Panc1 (cell line): Measurements from ENCODE around the gene SLC27A2. TPM values are rescaled to one million over a fixed set of nuclear protein-coding genes. Genes with fewer than 3 reads are reported as not detected.

Experiments used
- ATAC-seq: fragments of 200-7000 bp; cut with Tn5 transposase; 2 replicates; pipeline ENCODE4 v1.9.1; 2020; ENCODE audit warnings: mild to moderate bottlenecking, moderate library complexity
- BruUV-seq: library from RNA; stranded (reverse); fragments of 400-500 nt; replicated peaks from 2 replicates; lab custom pipeline; 2021; lab: Mats Ljungman, UMichigan
- CTCF ChIA-PET: fragments of 300-600 bp; sonication (Branson Sonifier 250); formaldehyde crosslinking; loops from one replicate; lab custom pipeline; 2022; ENCODE audit warnings: antibody characterized with exemption; lab: Charles Lee
- POLR2A ChIA-PET: fragments of 300-600 bp; sonication (Branson Sonifier 250); formaldehyde crosslinking; loops from one replicate; lab custom pipeline; 2022; ENCODE audit warnings: antibody characterized with exemption; lab: Charles Lee
- DNase-seq: peaks from one replicate; pipeline ENCODE4 v3.0.0-alpha.2; 2010; ENCODE audit warnings: low read depth, low spot score
- H3K27ac ChIP-seq: 2 replicates; pipeline ENCODE4 v1.5.1; 2011; ENCODE audit warnings: mild to moderate bottlenecking, low read length, inconsistent platforms
- H3K27me3 ChIP-seq: fragments of 200-500 bp; sonication (Bioruptor generic); 2 replicates; pipeline ENCODE4 v1.6.0; 2014; ENCODE audit warnings: low read length, inconsistent platforms; ENCODE audit not compliant: control insufficient read depth, insufficient read depth
- H3K36me3 ChIP-seq: fragments of 200-500 bp; sonication (Bioruptor generic); 2 replicates; pipeline ENCODE4 v1.5.1; 2014; ENCODE audit warnings: inconsistent platforms, mild to moderate bottlenecking, low read length, moderate library complexity; ENCODE audit not compliant: control insufficient read depth, insufficient read depth
- H3K4me1 ChIP-seq: 2 replicates; pipeline ENCODE4 v1.5.1; 2011; ENCODE audit warnings: inconsistent platforms, mild to moderate bottlenecking, low read length, moderate library complexity; ENCODE audit not compliant: control insufficient read depth, insufficient read depth
- H3K4me3 ChIP-seq, 2 experiments: 2 replicates each; pipeline ENCODE4 v1.5.1; 2011 to 2012; ENCODE audit warnings: low read depth in 2 of 2, low read length in 2 of 2, mild to moderate bottlenecking in 2 of 2, inconsistent platforms in 1 of 2, moderate library complexity in 1 of 2
- H3K9me3 ChIP-seq: fragments of 200-500 bp; sonication (Bioruptor generic); 2 replicates; pipeline ENCODE4 v1.5.1; 2014; ENCODE audit warnings: low read depth, mild to moderate bottlenecking, inconsistent platforms, low read length, moderate library complexity; ENCODE audit not compliant: control insufficient read depth, insufficient read depth
- CTCF ChIP-seq: fragments of 450-650 bp; IDR thresholded peaks from 2 replicates; pipeline ENCODE4 v1.5.1; 2017; ENCODE audit warnings: mild to moderate bottlenecking
- POLR2AphosphoS5 ChIP-seq: IDR thresholded peaks from 2 replicates; pipeline ENCODE4 v1.6.1; 2012; ENCODE audit warnings: mild to moderate bottlenecking, low read depth, low read length, moderate library complexity
- REST ChIP-seq, 2 experiments: IDR thresholded peaks; 2 replicates each; pipeline ENCODE4 v1.6.1; 2011 to 2012; ENCODE audit warnings: low read depth in 2 of 2, control low read depth in 1 of 2, low read length in 1 of 2, mild to moderate bottlenecking in 1 of 2, moderate library complexity in 1 of 2; ENCODE audit not compliant: insufficient read depth in 1 of 2
- SIN3A ChIP-seq: IDR thresholded peaks from 2 replicates; pipeline ENCODE4 v1.6.1; 2012; ENCODE audit warnings: low read depth, mild to moderate bottlenecking, low read length, moderate library complexity, borderline replicate concordance; ENCODE audit not compliant: insufficient read depth
- TCF7L2 ChIP-seq: IDR thresholded peaks from 2 replicates; pipeline ENCODE4 v1.6.1; 2011; ENCODE audit warnings: mild to moderate bottlenecking, low read depth, low read length, inconsistent platforms
- in situ Hi-C: cut with HindIII; loops from 2 replicates; pipeline ENCODE4 v1.10.0; 2016; ENCODE audit warnings: low sequenced_read_pairs, low pct_unique_long_range_greater_than_20kb
- intact Hi-C: fragments of 100-400 bp; cut with micrococcal nuclease; formaldehyde crosslinking; loops from one replicate; pipeline ENCODE4 v1.10.0; 2022; ENCODE audit not compliant: unreplicated experiment
- total RNA-seq: library from RNA; stranded (reverse); gene quantifications from one replicate; pipeline ENCODE4 v1.2.1, GENCODE V29; 2021; ENCODE audit not compliant: unreplicated experiment

The SLC27A2 gene
- total RNA-seq, 1 experiment from 2014 or later, result 0.18 TPM

GRCh38 chr15:50278496-50278895, 96.5 kb downstream of the SLC27A2 start:
- DNase-seq, result no peak
- Histone ChIP-seq H3K4me1 (no peaks in the 10 kb centered on the region), H3K36me3 (no peaks in the 10 kb centered on the region), H3K9me3 (no peaks in the 10 kb centered on the region), H3K27me3 (no peaks in the 10 kb centered on the region), H3K4me3 (no peak overlapping the region), H3K27ac (no peak overlapping the region)
- ChIA-PET POLR2A (no interaction called here), CTCF (interaction anchor here (0.6 kb wide), 1 partner anchor 12 kb away, joined by 3 read pairs; no protein-coding TSS in a partner anchor)
- ATAC-seq, result no peak
- intact Hi-C loops (no loop called here), in situ Hi-C loops (no loop called here)
- no peak for TF ChIP-seq REST (IDR thresholded peaks at IDR 0.05; ENCODE audit: insufficient read depth in 1 of 2, low read depth in 2 of 2, low read length in 1 of 2)
- no peak for TF ChIP-seq SIN3A
- TF ChIP-seq CTCF, result no peak
- no peak for TF ChIP-seq POLR2AphosphoS5
- TF ChIP-seq TCF7L2, result no peak
- no TSS peak for BruUV-seq

GRCh38 chr15:50280271-50280670, 98.3 kb downstream of the SLC27A2 start:
- no peak for TF ChIP-seq TCF7L2
- no peak for TF ChIP-seq POLR2AphosphoS5
- no peak for TF ChIP-seq REST (IDR thresholded peaks at IDR 0.05; ENCODE audit: insufficient read depth in 1 of 2, low read depth in 2 of 2, low read length in 1 of 2)
- no peak for TF ChIP-seq SIN3A
- TF ChIP-seq CTCF, result no peak
- no peaks in the 10 kb centered on the region for H3K9me3 ChIP-seq
- no peak overlapping the region for H3K27ac ChIP-seq
- in situ Hi-C loops (no loop called here), intact Hi-C loops (no loop called here)
- ChIA-PET POLR2A (no interaction called here), CTCF (no interaction called here)
- no peak for ATAC-seq
- BruUV-seq, result no TSS peak
- DNase-seq, result no peak
- no peaks in the 10 kb centered on the region for H3K36me3 ChIP-seq
- H3K4me1 ChIP-seq, result no peaks in the 10 kb centered on the region
- H3K4me3 ChIP-seq, result no peak overlapping the region
- no peaks in the 10 kb centered on the region for H3K27me3 ChIP-seq
